WERI-Rb-1 (cell line): ENCODE data around the gene MAP9.

ENCODE experiments used
- DNase-seq: peaks from one replicate; pipeline ENCODE4 v3.0.0-alpha.2; 2020
- H3K27ac ChIP-seq: fragments of 250-450 bp; sonication (Bioruptor Pico); 2 replicates; pipeline ENCODE4 v1.5.1; 2020; ENCODE audit warnings: mild to moderate bottlenecking, moderate library complexity
- H3K27me3 ChIP-seq: fragments of 250-450 bp; sonication (Bioruptor Pico); 2 replicates; pipeline ENCODE4 v1.5.1; 2021; ENCODE audit warnings: mild to moderate bottlenecking, low read depth, moderate library complexity; ENCODE audit not compliant: insufficient read depth, severe bottlenecking
- H3K36me3 ChIP-seq: fragments of 250-450 bp; sonication (Bioruptor Pico); 2 replicates; pipeline ENCODE4 v1.5.1; 2020; ENCODE audit warnings: mild to moderate bottlenecking, moderate library complexity
- H3K4me3 ChIP-seq: 2 replicates; pipeline ENCODE4 v1.5.1; 2011; ENCODE audit warnings: low read depth, mild to moderate bottlenecking, control low read depth, low read length
- H3K9me3 ChIP-seq: fragments of 250-450 bp; sonication (Bioruptor Pico); 2 replicates; pipeline ENCODE4 v1.5.1; 2021; ENCODE audit warnings: mild to moderate bottlenecking, moderate library complexity; ENCODE audit not compliant: severe bottlenecking
- TF ChIP-seq, protein P1 (sequence below): IDR thresholded peaks from 2 replicates; pipeline ENCODE4 v1.5.1; 2011; ENCODE audit warnings: low read depth, mild to moderate bottlenecking, control low read depth, inconsistent platforms, low read length

The MAP9 gene

DNA sequence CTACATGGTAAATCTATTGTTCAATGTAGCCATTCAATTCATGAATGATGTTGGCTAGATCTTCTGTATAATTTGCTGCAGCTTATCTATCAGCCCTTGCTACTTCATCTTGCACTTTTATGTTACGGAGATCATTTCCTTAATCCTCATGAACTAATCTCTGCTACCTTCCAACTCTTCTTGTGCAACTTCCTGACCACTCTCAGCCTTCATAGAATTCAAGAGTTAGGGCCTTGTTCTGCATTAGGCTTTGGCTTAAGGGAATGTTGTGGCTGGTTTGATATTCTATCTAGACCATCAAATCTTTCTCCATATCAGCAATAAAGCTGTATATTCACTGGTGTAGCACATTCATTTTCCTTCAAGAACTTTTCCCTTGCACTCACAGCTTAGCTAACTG lies 36.7 kb upstream of the MAP9 start:
- Histone ChIP-seq H3K4me3 (no peak overlapping the region), H3K36me3 (no peaks in the 10 kb centered on the region), H3K9me3 (no peaks in the 10 kb centered on the region), H3K27ac (no peak overlapping the region), H3K27me3 (no peaks in the 10 kb centered on the region)
- no peak for DNase-seq
- TF ChIP-seq, protein P1, sequence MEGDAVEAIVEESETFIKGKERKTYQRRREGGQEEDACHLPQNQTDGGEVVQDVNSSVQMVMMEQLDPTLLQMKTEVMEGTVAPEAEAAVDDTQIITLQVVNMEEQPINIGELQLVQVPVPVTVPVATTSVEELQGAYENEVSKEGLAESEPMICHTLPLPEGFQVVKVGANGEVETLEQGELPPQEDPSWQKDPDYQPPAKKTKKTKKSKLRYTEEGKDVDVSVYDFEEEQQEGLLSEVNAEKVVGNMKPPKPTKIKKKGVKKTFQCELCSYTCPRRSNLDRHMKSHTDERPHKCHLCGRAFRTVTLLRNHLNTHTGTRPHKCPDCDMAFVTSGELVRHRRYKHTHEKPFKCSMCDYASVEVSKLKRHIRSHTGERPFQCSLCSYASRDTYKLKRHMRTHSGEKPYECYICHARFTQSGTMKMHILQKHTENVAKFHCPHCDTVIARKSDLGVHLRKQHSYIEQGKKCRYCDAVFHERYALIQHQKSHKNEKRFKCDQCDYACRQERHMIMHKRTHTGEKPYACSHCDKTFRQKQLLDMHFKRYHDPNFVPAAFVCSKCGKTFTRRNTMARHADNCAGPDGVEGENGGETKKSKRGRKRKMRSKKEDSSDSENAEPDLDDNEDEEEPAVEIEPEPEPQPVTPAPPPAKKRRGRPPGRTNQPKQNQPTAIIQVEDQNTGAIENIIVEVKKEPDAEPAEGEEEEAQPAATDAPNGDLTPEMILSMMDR: no peak

DNA sequence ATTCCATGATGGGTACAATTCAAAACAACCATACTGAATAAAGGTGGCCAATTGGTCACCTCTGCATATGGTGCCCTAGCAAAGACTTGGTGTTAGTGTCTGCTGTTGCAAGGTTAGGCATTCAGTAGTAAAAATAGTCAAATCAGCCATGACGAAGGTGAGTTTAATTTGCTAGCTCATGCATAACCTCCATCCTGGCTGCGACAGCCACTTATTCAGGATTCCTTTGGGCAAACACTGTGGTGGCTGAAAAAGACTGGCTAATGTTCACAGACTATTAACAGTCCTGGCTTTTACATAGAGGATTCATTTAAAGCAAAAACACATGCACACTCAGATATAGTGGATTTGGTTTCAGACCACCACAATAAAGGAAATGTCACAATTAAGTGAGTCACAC lies 34.8 kb upstream of the MAP9 start:
- Histone ChIP-seq H3K27ac (no peak overlapping the region), H3K9me3 (no peaks in the 10 kb centered on the region), H3K36me3 (no peaks in the 10 kb centered on the region), H3K27me3 (no peaks in the 10 kb centered on the region), H3K4me3 (no peak overlapping the region)
- no peak for DNase-seq
- TF ChIP-seq, protein P1: no peak

DNA sequence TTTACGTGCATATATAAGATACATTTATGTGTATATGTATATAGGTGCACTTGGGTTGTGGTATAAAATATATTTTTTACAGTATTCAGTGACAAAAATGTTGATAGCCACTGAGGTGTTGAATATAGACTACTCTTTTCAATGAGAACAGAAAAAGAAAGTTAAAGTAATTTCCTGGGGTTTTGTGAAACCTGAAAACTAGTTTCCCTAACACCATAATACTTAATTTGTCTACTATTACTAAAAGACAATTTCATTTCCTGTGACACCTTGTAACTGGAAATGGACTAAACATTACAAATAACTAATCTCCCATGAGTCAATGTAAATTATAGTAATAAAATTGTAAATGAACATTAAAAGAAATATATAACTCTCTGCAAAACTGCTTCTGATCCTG lies 32.0 kb upstream of the MAP9 start:
- Histone ChIP-seq H3K27me3 (no peaks in the 10 kb centered on the region), H3K9me3 (no peaks in the 10 kb centered on the region), H3K4me3 (no peak overlapping the region), H3K36me3 (no peaks in the 10 kb centered on the region), H3K27ac (no peak overlapping the region)
- TF ChIP-seq, protein P1: no peak
- no peak for DNase-seq

DNA sequence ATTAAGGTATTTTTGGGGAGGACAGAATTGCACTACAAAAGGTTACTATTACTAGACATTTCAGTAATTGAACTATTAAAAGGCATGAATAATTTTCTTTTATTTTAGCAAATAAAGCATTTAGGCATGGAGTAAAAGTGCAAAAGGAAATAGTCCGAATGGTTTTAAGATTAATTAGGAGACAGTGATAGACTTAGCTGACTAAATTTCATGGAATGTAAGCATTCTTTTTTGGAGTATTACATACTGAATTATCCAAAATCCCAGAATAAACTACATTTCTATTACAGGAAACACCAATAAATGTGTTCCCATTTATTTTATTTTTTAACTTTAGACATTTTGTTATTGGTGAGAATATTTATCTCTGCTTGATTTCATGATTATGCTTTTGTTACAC lies 30.7 kb upstream of the MAP9 start:
- Histone ChIP-seq H3K36me3 (no peaks in the 10 kb centered on the region), H3K9me3 (no peaks in the 10 kb centered on the region), H3K4me3 (no peak overlapping the region), H3K27ac (no peak overlapping the region), H3K27me3 (no peaks in the 10 kb centered on the region)
- DNase-seq: no peak
- TF ChIP-seq, protein P1: no peak

DNA sequence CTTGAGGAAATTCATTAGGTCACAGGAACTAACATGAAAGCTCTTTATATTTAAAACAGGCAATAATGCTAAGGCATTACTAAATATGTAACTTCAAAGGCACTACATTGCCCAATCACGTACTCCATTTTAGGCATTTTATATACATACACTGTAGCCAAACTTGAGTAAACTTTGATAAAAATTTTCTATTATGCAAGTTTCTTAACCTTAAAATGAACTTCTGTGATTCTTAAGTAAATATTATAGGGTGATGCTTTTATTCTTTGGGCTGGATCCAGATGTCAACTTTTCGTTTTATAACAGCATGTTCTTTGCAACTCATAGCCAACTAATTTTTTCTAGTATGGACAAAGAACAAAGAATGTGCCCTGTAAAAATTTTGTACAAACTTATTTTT lies 28.3 kb upstream of the MAP9 start:
- TF ChIP-seq, protein P1: no peak
- H3K4me3 ChIP-seq: no peak overlapping the region
- no peak overlapping the region for H3K27ac ChIP-seq
- H3K9me3 ChIP-seq: no peaks in the 10 kb centered on the region
- DNase-seq: no peak
- H3K36me3 ChIP-seq: no peaks in the 10 kb centered on the region
- no peaks in the 10 kb centered on the region for H3K27me3 ChIP-seq

DNA sequence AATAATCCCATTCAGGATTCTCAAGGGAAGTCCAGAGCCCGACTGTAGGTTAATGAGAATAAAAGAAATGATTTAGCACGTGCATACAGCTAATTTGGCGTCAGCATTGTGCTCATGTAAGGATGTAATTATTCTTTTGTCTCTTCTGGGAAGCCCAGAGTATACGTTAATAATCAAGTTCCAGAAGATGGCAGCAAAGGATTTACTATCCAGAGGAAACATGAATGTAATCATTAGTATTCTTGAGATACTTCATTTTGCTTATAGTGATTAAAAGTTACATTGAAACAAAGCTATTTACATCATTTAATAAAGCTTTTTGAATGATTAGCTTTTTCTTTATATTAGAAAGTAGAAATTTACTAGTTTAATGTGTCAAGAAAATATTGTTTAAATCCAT lies 27.1 kb upstream of the MAP9 start:
- no peak for DNase-seq
- Histone ChIP-seq H3K9me3 (no peaks in the 10 kb centered on the region), H3K27ac (no peak overlapping the region), H3K36me3 (no peaks in the 10 kb centered on the region), H3K4me3 (no peak overlapping the region), H3K27me3 (no peaks in the 10 kb centered on the region)
- TF ChIP-seq, protein P1: no peak
